Activated T-helper 1 cell treated with anti-CD3 and anti-CD28 coated beads, Interleukin-12 subunit alpha, Interleukin-12 subunit beta, Interleukin-2, Interleukin-4 antibody, amounts not matched to agents 30 ng/mL and 10 ng/mL and 1 ng/mL, durations not matched to agents 14 hours and 24 hours and 36 hours (primary cell): ENCODE measurements around the gene SEC24D. TPM values are rescaled to one million over a fixed set of nuclear protein-coding genes. Genes with fewer than 3 reads are reported as not detected.

Source experiments
- DNase-seq: peaks from one replicate; pipeline ENCODE4 v3.0.0; 2021; ENCODE audit warnings: low spot score
- H3K27ac Mint-ChIP-seq: one replicate; pipeline ENCODE4 v1.8.0; 2021; ENCODE audit warnings: mild to moderate bottlenecking, mixed read lengths
- H3K27me3 Mint-ChIP-seq: one replicate; pipeline ENCODE4 v1.8.0; 2022; ENCODE audit warnings: mild to moderate bottlenecking, moderate library complexity, mixed read lengths; ENCODE audit not compliant: insufficient read depth
- H3K36me3 Mint-ChIP-seq: one replicate; pipeline ENCODE4 v1.8.0; 2021; ENCODE audit warnings: low read depth, mixed read lengths
- H3K4me1 Mint-ChIP-seq: one replicate; pipeline ENCODE4 v1.8.0; 2021; ENCODE audit warnings: low read depth, mixed read lengths
- H3K4me3 Mint-ChIP-seq: one replicate; pipeline ENCODE4 v1.8.0; 2021; ENCODE audit warnings: mild to moderate bottlenecking, moderate library complexity, mixed read lengths
- H3K9me3 Mint-ChIP-seq: one replicate; pipeline ENCODE4 v1.8.0; 2021; ENCODE audit warnings: mixed read lengths
- intact Hi-C: fragments of 100-400 bp; cut with micrococcal nuclease; formaldehyde crosslinking; loops from one replicate; pipeline ENCODE4 v1.15.1; 2024
- total RNA-seq: library from RNA; stranded (reverse); gene quantifications from 2 replicates; pipeline ENCODE4 v1.2.3, GENCODE V29; 2022

SEC24D gene
- total RNA-seq, 1 donor from 2014 or later: 50.0 TPM

GRCh38 chr4:118836301-118837120 lies 585 bp upstream of the SEC24D start:
- intact Hi-C loops: loop anchor here (1.0 to 5.0 kb wide), 6 partner anchors 14 to 616 kb away; partner anchors contain the start of gene USP53
- Mint-ChIP-seq H3K4me3 (peak overlapping the region; percentile 99), H3K4me1 (peaks cover 30% of the 10 kb centered on the region), H3K27me3 (no peaks in the 10 kb centered on the region), H3K27ac (peak overlapping the region; percentile 99), H3K36me3 (peaks cover 13% of the 10 kb centered on the region), H3K9me3 (no peaks in the 10 kb centered on the region)
- DNase-seq: peak; percentile 42

GRCh38 chr4:118834960-118835569 lies 861 bp downstream of the SEC24D start:
- Mint-ChIP-seq H3K36me3 (peaks cover 19% of the 10 kb centered on the region), H3K4me1 (peaks cover 38% of the 10 kb centered on the region)
- intact Hi-C loops: loop anchor here (1.0 to 5.0 kb wide), 5 partner anchors 18 to 617 kb away; partner anchors contain the start of gene METTL14

GRCh38 chr4:118834070-118834469 lies 1.9 kb downstream of the SEC24D start:
- H3K27ac Mint-ChIP-seq: no peak overlapping the region
- H3K4me1 Mint-ChIP-seq: peaks cover 38% of the 10 kb centered on the region
- no peaks in the 10 kb centered on the region for H3K9me3 Mint-ChIP-seq
- intact Hi-C loops: loop anchor here (2.0 to 5.0 kb wide), 2 partner anchors 17 to 37 kb away; no protein-coding TSS in a partner anchor
- no peak for DNase-seq
- H3K4me3 Mint-ChIP-seq: peak overlapping the region; percentile 44
- peaks cover 23% of the 10 kb centered on the region for H3K36me3 Mint-ChIP-seq
- H3K27me3 Mint-ChIP-seq: no peaks in the 10 kb centered on the region

More at GRCh38 chr4:118834960-118835569, 861 bp downstream of the SEC24D start:
- peak; percentile 42 for DNase-seq
- Mint-ChIP-seq H3K9me3 (no peaks in the 10 kb centered on the region), H3K4me3 (peak overlapping the region; percentile 99), H3K27me3 (no peaks in the 10 kb centered on the region), H3K27ac (peak overlapping the region; percentile 84)

GRCh38 chr4:118833192-118833820 lies 2.6 kb downstream of the SEC24D start:
- H3K36me3 Mint-ChIP-seq: peaks cover 28% of the 10 kb centered on the region
- H3K27me3 Mint-ChIP-seq: no peaks in the 10 kb centered on the region
- peaks cover 45% of the 10 kb centered on the region for H3K4me1 Mint-ChIP-seq
- DNase-seq: no peak
- H3K27ac Mint-ChIP-seq: no peak overlapping the region
- H3K4me3 Mint-ChIP-seq: no peak overlapping the region
- H3K9me3 Mint-ChIP-seq: no peaks in the 10 kb centered on the region
- intact Hi-C loops: loop anchor here (5.0 kb wide), 1 partner anchor 36 kb away; no protein-coding TSS in a partner anchor

GRCh38 chr4:118829107-118829506 lies 6.8 kb downstream of the SEC24D start:
- peaks cover 37% of the 10 kb centered on the region for H3K36me3 Mint-ChIP-seq
- H3K9me3 Mint-ChIP-seq: no peaks in the 10 kb centered on the region
- no peak overlapping the region for H3K27ac Mint-ChIP-seq
- DNase-seq: no peak
- intact Hi-C loops: loop anchor here (5.0 kb wide), 1 partner anchor 42 kb away; no protein-coding TSS in a partner anchor
- H3K4me1 Mint-ChIP-seq: peaks cover 62% of the 10 kb centered on the region
- H3K27me3 Mint-ChIP-seq: no peaks in the 10 kb centered on the region
- no peak overlapping the region for H3K4me3 Mint-ChIP-seq

GRCh38 chr4:118826723-118827444 lies 9.0 kb downstream of the SEC24D start:
- intact Hi-C loops: loop anchor here (5.0 kb wide), 1 partner anchor 40 kb away; no protein-coding TSS in a partner anchor

GRCh38 chr4:118825799-118826198 lies 10.1 kb downstream of the SEC24D start:
- intact Hi-C loops: loop anchor here (5.0 kb wide), 1 partner anchor 38 kb away; no protein-coding TSS in a partner anchor

More at GRCh38 chr4:118826723-118827444, 9.0 kb downstream of the SEC24D start:
- Mint-ChIP-seq H3K9me3 (no peaks in the 10 kb centered on the region), H3K4me1 (peaks cover 59% of the 10 kb centered on the region), H3K4me3 (no peak overlapping the region), H3K27me3 (no peaks in the 10 kb centered on the region), H3K27ac (no peak overlapping the region), H3K36me3 (peaks cover 42% of the 10 kb centered on the region)
- no peak for DNase-seq

GRCh38 chr4:118824141-118824540 lies 11.8 kb downstream of the SEC24D start:
- intact Hi-C loops: no loop called here
- no peak overlapping the region for H3K4me3 Mint-ChIP-seq
- H3K27me3 Mint-ChIP-seq: no peaks in the 10 kb centered on the region
- peaks cover 30% of the 10 kb centered on the region for H3K36me3 Mint-ChIP-seq
- no peaks in the 10 kb centered on the region for H3K9me3 Mint-ChIP-seq
- peaks cover 48% of the 10 kb centered on the region for H3K4me1 Mint-ChIP-seq
- no peak overlapping the region for H3K27ac Mint-ChIP-seq
- no peak for DNase-seq

More at GRCh38 chr4:118825799-118826198, 10.1 kb downstream of the SEC24D start:
- peaks cover 36% of the 10 kb centered on the region for H3K36me3 Mint-ChIP-seq
- no peak overlapping the region for H3K4me3 Mint-ChIP-seq
- no peaks in the 10 kb centered on the region for H3K9me3 Mint-ChIP-seq
- no peaks in the 10 kb centered on the region for H3K27me3 Mint-ChIP-seq
- no peak overlapping the region for H3K27ac Mint-ChIP-seq
- no peak for DNase-seq
- H3K4me1 Mint-ChIP-seq: peaks cover 52% of the 10 kb centered on the region

- Mint-ChIP-seq H3K36me3 (peaks cover 24% of the 10 kb centered on the region), H3K27ac (no peak overlapping the region), H3K27me3 (no peaks in the 10 kb centered on the region), H3K9me3 (no peaks in the 10 kb centered on the region), H3K4me1 (peaks cover 42% of the 10 kb centered on the region), H3K4me3 (no peak overlapping the region)
- DNase-seq: no peak
- intact Hi-C loops: no loop called here
These were observed 12.5 kb downstream of the SEC24D start for GRCh38 chr4:118823471-118823870.

- intact Hi-C loops: no loop called here
These were observed 14.2 kb downstream of the SEC24D start for GRCh38 chr4:118821590-118822293.

GRCh38 chr4:118817178-118817930 lies 18.6 kb downstream of the SEC24D start:
- Mint-ChIP-seq H3K4me3 (no peak overlapping the region), H3K9me3 (no peaks in the 10 kb centered on the region), H3K27me3 (no peaks in the 10 kb centered on the region), H3K4me1 (peaks cover 5% of the 10 kb centered on the region), H3K36me3 (peaks cover 36% of the 10 kb centered on the region), H3K27ac (no peak overlapping the region)
- DNase-seq: no peak
- intact Hi-C loops: loop anchor here (2.0 kb wide), 1 partner anchor 17 kb away; no protein-coding TSS in a partner anchor

More at GRCh38 chr4:118821590-118822293, 14.2 kb downstream of the SEC24D start:
- Mint-ChIP-seq H3K4me1 (peaks cover 31% of the 10 kb centered on the region), H3K27ac (no peak overlapping the region), H3K4me3 (no peak overlapping the region), H3K27me3 (no peaks in the 10 kb centered on the region), H3K9me3 (no peaks in the 10 kb centered on the region), H3K36me3 (peaks cover 22% of the 10 kb centered on the region)
- no peak for DNase-seq
